Upper lobe of left lung (tissue), 6 donors: ENCODE measurements around the gene ARHGEF2. TPM values are rescaled to one million over a fixed set of nuclear protein-coding genes. Genes with fewer than 3 reads are reported as not detected.
"Not testable (repeated sequence)": the region's sequence is repeated elsewhere in the genome, so short reads cannot be mapped to it uniquely, and the experiment has no call there.

ENCODE experiments used
- ATAC-seq, 2 donors: fragments of 200-7000 bp; cut with Tn5 transposase; one replicate each; pipeline ENCODE4 v1.9.1; 2022; ENCODE audit warnings: mild to moderate bottlenecking in 2 of 2, moderate library complexity in 2 of 2; ENCODE audit not compliant: low FRiP score in 2 of 2
- DNase-seq, 2 donors: peaks; one replicate each; pipeline ENCODE4 v3.0.0-alpha.2; 2019 to 2020
- H3K27ac ChIP-seq, 4 donors: fragments of 200-600 bp; sonication (generic); one replicate each; pipeline ENCODE4 v1.5.1; 2016 to 2019
- H3K27me3 ChIP-seq, 4 donors: fragments of 200-600 bp; sonication (generic); one replicate each; pipeline ENCODE4 v1.5.1; 2017 to 2019
- H3K36me3 ChIP-seq, 4 donors: fragments of 200-600 bp; sonication (generic); one replicate each; pipeline ENCODE4 v1.5.1; 2016 to 2019
- H3K4me1 ChIP-seq, 4 donors: fragments of 200-600 bp; sonication (generic); one replicate each; pipeline ENCODE4 v1.5.1; 2018 to 2019
- H3K4me3 ChIP-seq, 4 donors: fragments of 200-600 bp; sonication (generic); one replicate each; pipeline ENCODE4 v1.5.1; 2017 to 2019; ENCODE audit warnings: mild to moderate bottlenecking in 2 of 4, moderate library complexity in 1 of 4
- H3K9me3 ChIP-seq, 4 donors: fragments of 200-600 bp; sonication (generic); one replicate each; pipeline ENCODE4 v1.5.1; 2018 to 2019
- CTCF ChIP-seq, 6 experiments: fragments of 450-650 bp in 4 of 6; fragments of 200-600 bp in 2 of 6; sonication (generic) in 2 of 6; IDR thresholded peaks; one replicate each; pipeline ENCODE4 v1.5.1; 2016 to 2019; ENCODE audit warnings: antibody characterized with exemption in 6 of 6
- EP300 ChIP-seq, 4 donors: sonication (generic); formaldehyde crosslinking; IDR thresholded peaks; one replicate each; pipeline ENCODE4 v1.5.1; 2017; ENCODE audit warnings: antibody characterized with exemption in 4 of 4, control low read depth in 2 of 4
- POLR2A ChIP-seq, 4 donors: fragments of 450-650 bp; IDR thresholded peaks; one replicate each; pipeline ENCODE4 v1.5.1; 2016 to 2017; ENCODE audit warnings: antibody characterized with exemption in 4 of 4, mild to moderate bottlenecking in 2 of 4
- POLR2AphosphoS5 ChIP-seq, 2 donors: sonication (generic); formaldehyde crosslinking; IDR thresholded peaks; one replicate each; pipeline ENCODE4 v1.5.1; 2017; ENCODE audit warnings: antibody characterized with exemption in 2 of 2
- WGBS, 2 donors: methylation state at CpG; one replicate each; pipeline ENCODE4 v1.1.5; 2017 to 2018; 5-methylcytosine and 5-hydroxymethylcytosine counted together
- total RNA-seq, 6 donors: library from RNA; depleted of rRNA in 4 of 6; stranded (reverse); fragments of >200 nt in 4 of 6; gene quantifications; one replicate each; pipeline versions ENCODE4 v1.1.0 to v1.2.1, GENCODE V29; 2016 to 2021
- donor health status: DM: no; HTN: no; CAD: no; lungs with moderate emphysema.
- donor health status: DM: no; HTN: yes; CAD: no; lungs with severe emphysema.

ARHGEF2 gene
- total RNA-seq, 6 donors from 2014 or later = 198 to 969 (median 229) TPM

GRCh38 chr1:155932081-155932480, 46.3 kb downstream of the ARHGEF2 start:
- Histone ChIP-seq H3K4me1 (peaks cover 38 to 49% (median 42%) of the 10 kb centered on the region in 4 donors), H3K27ac (peak overlapping the region in 1 of 4 donors; percentile 44), H3K36me3 (peaks cover 10 to 58% (median 49%) of the 10 kb centered on the region in 4 donors), H3K4me3 (peak overlapping the region in 1 of 4 donors; percentile 89), H3K9me3 (no peaks in the 10 kb centered on the region), H3K27me3 (no peaks in the 10 kb centered on the region)
- TF ChIP-seq POLR2AphosphoS5 (IDR thresholded peaks at IDR 0.05) (no peak), EP300 (IDR thresholded peaks at IDR 0.05) (no peak), POLR2A (IDR thresholded peaks at IDR 0.05) (no peak), CTCF (IDR thresholded peaks at IDR 0.05) (no peak)
- no peak for ATAC-seq
- no peak for DNase-seq
- WGBS, 2 donors = 53 to 64% methylated on average over 1 of the region's 1 CpG

- peak overlapping the region in 1 of 4 donors; percentile 89 for H3K4me3 ChIP-seq
- DNase-seq (no peak), ATAC-seq (no peak)
- no peaks in the 10 kb centered on the region for H3K9me3 ChIP-seq
- peaks cover 38 to 49% (median 42%) of the 10 kb centered on the region in 4 donors for H3K4me1 ChIP-seq
- peaks cover 16 to 64% (median 55%) of the 10 kb centered on the region in 4 donors for H3K36me3 ChIP-seq
- TF ChIP-seq POLR2A (IDR thresholded peaks at IDR 0.05) (no peak), EP300 (IDR thresholded peaks at IDR 0.05) (no peak), POLR2AphosphoS5 (IDR thresholded peaks at IDR 0.05) (no peak), CTCF (IDR thresholded peaks at IDR 0.05) (no peak)
- H3K27me3 ChIP-seq = no peaks in the 10 kb centered on the region
- H3K27ac ChIP-seq = peak overlapping the region in 1 of 4 donors; percentile 64
- 60 to 76% methylated on average over 7 of the region's 7 CpGs for WGBS, 2 donors
Measured at GRCh38 chr1:155931332-155932038, 46.9 kb downstream of the ARHGEF2 start.

GRCh38 chr1:155930725-155931124, 47.6 kb downstream of the ARHGEF2 start:
- not testable (repeated sequence) for H3K9me3 ChIP-seq, DNase-seq, H3K27me3 ChIP-seq, ATAC-seq
- H3K4me1 ChIP-seq = peaks cover 38 to 49% (median 42%) of the 10 kb centered on the region in 4 donors
- H3K27ac ChIP-seq = peak overlapping the region in 1 of 4 donors; percentile 30
- WGBS, 2 donors = 68 to 71% methylated on average over 10 of the region's 10 CpGs
- H3K36me3 ChIP-seq = peaks cover 20 to 72% (median 63%) of the 10 kb centered on the region in 4 donors
- peak overlapping the region in 1 of 4 donors; percentile 89 for H3K4me3 ChIP-seq

- WGBS, 2 donors = 67 to 78% methylated on average over 5 of the region's 5 CpGs
- Histone ChIP-seq H3K9me3 (no peaks in the 10 kb centered on the region), H3K27ac (no peak overlapping the region), H3K36me3 (peaks cover 34 to 89% (median 79%) of the 10 kb centered on the region in 4 donors), H3K27me3 (no peaks in the 10 kb centered on the region), H3K4me1 (peaks cover 37 to 44% (median 38%) of the 10 kb centered on the region in 4 donors), H3K4me3 (no peak overlapping the region)
- no peak for ATAC-seq
- TF ChIP-seq EP300 (IDR thresholded peaks at IDR 0.05) (no peak), POLR2AphosphoS5 (IDR thresholded peaks at IDR 0.05) (no peak), POLR2A (IDR thresholded peaks at IDR 0.05) (no peak), CTCF (IDR thresholded peaks at IDR 0.05) (no peak)
- DNase-seq = no peak
Measured at GRCh38 chr1:155929057-155929456, 49.3 kb downstream of the ARHGEF2 start.

GRCh38 chr1:155925506-155925905, 52.8 kb downstream of the ARHGEF2 start:
- no peaks in the 10 kb centered on the region for H3K27me3 ChIP-seq
- WGBS, 2 donors = 98 to 100% methylated on average over 2 of the region's 2 CpGs
- peaks cover 49 to 100% (median 95%) of the 10 kb centered on the region in 4 donors for H3K36me3 ChIP-seq
- H3K9me3 ChIP-seq = no peaks in the 10 kb centered on the region
- TF ChIP-seq EP300 (IDR thresholded peaks at IDR 0.05) (no peak), CTCF (IDR thresholded peaks at IDR 0.05) (no peak), POLR2A (IDR thresholded peaks at IDR 0.05) (no peak), POLR2AphosphoS5 (IDR thresholded peaks at IDR 0.05) (no peak)
- ATAC-seq (no peak), DNase-seq (no peak)
- peaks cover 5 to 11% (median 6%) of the 10 kb centered on the region in 4 donors for H3K4me1 ChIP-seq
- H3K27ac ChIP-seq = no peak overlapping the region
- H3K4me3 ChIP-seq = no peak overlapping the region
